HG03439 (cell line): Measurements from ENCODE around the gene EMX2.
"Not testable (repeated sequence)": the region's sequence is repeated elsewhere in the genome, so short reads cannot be mapped to it uniquely, and the experiment has no call there.

ENCODE experiments used
- ATAC-seq: cut with Tn5 transposase; IDR thresholded peaks from one replicate; pipeline ENCODE4 v1.9.1; 2021; ENCODE audit warnings: mild to moderate bottlenecking, moderate library complexity; ENCODE audit not compliant: unreplicated experiment

The EMX2 gene

GRCh38 chr10:117542706-117543224 lies at the start of gene EMX2:
Gene EMX2, plus strand, starts transcription at chr10:117542746. Its CDS starts 522 bp downstream, at chr10:117543268.
- no peak for ATAC-seq

- ATAC-seq, result no peak
Measured at GRCh38 chr10:117496031-117496430, 46.5 kb upstream of the EMX2 start.

GRCh38 chr10:117496616-117497028 lies 45.9 kb upstream of the EMX2 start:
- peak; percentile 86 for ATAC-seq

GRCh38 chr10:117497736-117498135 lies 44.8 kb upstream of the EMX2 start:
- no peak for ATAC-seq

GRCh38 chr10:117499248-117500105 lies 43.1 kb upstream of the EMX2 start:
- no peak for ATAC-seq

DNA sequence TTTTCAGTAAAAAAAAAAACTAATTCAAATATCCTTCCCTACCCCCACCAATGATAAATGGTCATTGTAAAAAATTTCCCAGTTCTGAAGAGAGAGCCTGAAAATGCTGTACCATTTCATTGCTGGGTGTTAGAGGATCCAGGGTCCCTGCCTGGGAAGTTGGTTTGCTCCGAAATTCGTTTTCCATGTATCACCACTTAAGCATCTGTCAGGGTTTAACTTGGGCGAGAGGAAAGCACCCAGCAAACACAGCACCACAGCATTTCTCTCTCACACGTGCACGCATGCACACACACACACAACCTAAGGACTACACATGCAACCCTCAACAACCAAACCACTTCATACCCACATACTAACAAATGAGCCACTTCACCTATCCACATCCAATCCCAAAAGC lies 42.1 kb upstream of the EMX2 start:
- no peak for ATAC-seq

GRCh38 chr10:117501460-117502035 lies 41.0 kb upstream of the EMX2 start:
- ATAC-seq, result no peak

GRCh38 chr10:117502421-117503243 lies 39.9 kb upstream of the EMX2 start:
- ATAC-seq, result no peak

DNA sequence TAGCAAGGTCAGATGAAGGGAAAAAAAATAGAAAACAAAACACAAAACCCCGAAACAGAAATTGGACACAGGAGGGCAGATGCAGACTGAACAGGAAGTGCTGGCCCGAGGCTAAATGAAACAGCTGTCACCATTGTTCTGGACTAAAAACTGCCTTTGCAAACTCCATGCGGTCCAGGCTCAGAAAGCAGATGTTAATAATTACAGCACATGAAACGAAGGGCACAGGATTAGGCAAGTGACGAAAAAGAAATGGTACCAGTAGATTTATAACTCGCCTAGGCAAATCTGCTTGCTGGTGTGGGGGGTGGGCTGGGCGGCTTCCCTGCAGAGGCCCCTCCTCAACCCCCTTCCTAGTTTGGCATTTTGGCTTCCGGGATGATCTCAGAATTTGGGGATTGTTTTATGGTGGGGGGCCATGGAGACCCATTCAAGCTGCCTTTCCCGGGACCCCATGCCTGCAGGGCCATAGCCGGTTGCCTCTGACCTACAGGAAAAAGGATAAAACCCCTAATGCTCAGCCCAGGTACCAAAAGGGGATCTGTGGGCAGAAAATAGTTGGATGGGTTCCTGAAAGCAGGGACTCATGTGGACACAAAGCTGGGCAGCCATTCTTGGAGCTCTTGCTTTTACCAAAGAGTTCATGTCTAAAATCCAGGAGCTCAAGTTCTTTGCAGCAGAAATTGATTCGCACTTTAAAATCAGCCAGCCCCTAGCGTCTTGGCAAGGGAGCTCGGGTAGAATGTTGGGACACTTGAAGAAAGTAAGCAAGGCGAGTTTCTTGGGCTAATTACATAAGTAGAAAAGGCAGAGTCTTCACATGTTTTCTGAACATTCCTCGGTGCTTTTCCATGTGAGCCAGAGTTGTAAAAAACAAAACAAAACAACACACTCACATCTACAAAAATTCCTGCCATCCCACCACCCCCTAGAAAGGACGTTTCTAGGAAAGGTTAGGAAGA lies 39.0 kb upstream of the EMX2 start:
- ATAC-seq, result no peak

GRCh38 chr10:117504562-117504961 lies 38.0 kb upstream of the EMX2 start:
- ATAC-seq, result no peak

- ATAC-seq, result not testable (repeated sequence)
Measured at GRCh38 chr10:117507081-117507480, 35.5 kb upstream of the EMX2 start.

DNA sequence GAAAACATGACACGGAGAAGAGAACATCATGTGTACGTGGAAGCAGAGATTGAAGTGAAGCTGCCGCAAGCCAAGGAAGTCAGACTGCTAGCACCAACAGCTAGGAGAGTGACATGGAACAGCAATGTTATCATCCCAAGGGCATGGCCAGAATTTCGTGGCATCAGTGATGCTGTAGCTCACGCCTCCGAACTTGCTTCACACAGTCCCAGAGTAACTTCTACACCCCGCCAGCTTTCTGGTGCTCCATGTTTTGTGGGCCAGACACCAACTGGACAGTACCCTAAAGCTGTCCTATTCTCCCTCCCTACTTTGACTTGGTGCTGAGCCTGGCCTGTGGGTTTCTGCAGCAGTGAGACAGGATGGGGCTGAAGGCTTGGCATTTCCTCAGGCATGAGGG lies 33.0 kb upstream of the EMX2 start:
- no peak for ATAC-seq

DNA sequence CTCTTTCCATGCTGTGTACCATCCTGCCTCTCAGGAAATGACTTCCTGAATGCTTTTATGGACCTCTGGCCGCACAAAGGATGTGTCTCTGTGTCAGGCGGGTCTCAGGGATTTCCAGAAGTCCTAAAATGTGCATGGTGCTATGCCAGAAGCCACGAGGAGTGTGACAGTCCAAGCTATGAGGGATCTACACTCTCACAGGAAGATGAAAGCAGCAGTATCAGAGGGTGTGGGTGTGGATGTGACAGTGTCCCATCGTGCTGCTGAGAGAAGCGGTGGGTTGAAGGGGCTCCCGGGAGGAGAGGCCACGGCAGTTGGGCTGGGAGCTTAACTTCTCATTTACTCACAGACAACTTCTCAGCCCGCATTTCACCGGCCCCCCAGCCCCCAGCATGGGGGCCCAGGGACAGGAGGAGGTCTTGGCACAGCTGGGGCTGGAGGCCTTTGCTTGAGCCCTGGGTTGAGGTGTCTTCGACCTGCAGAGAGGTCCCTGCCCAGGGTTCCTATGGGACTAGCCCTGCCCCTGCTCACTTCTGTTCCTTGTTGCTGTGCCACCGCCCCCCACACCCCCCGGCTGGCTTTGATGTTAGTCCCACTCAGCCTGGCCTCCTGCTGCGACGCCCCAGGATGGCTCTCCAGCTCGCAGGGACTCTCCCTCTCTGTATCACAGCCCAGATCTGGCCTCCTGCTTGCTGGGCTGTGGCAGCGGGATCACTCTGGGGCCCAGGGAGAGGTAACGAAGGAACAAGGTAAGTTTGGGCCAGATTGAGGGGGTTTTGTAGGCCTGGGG lies 30.8 kb upstream of the EMX2 start:
- no peak for ATAC-seq

- ATAC-seq, result no peak
Measured at GRCh38 chr10:117514971-117515370, 27.6 kb upstream of the EMX2 start.

DNA sequence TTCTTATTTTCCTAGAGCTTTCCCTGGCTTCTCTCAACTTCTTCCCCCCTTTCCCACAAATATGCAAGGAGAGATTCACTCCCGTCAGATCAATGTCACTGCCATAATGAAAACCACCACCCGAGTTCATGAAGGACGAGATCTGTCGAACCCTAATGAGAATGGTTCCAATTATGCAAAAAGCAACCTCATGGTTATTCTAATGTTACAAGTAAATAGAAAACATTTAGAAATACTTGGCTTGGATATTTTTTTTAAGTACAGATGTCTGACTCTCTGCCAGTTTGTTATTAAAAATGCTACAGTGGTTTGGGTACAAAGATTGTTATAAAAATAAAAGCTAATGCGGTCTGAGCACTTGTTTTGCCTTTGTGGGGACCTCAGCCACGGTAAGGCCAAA lies 25.9 kb upstream of the EMX2 start:
- ATAC-seq, result no peak

DNA sequence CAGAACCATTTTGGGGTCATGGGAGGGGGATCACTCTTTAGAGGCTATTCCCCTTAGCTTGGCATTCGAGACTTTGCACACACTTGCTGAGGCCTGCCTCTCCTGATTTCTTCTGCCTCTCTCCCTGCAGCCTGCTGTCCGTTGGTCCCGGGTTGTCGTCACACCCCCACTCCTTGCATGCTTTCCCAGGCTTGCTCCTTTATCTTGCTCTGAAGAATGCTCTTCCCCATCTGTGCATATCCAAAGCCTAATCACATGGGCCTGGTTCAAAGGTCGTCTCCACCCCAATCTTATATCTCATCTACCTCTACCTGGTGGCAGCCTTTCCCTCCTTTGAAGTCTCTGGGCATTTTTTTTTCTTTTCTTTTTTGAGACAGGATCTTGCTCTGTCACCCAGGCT lies 24.3 kb upstream of the EMX2 start:
- no peak for ATAC-seq

DNA sequence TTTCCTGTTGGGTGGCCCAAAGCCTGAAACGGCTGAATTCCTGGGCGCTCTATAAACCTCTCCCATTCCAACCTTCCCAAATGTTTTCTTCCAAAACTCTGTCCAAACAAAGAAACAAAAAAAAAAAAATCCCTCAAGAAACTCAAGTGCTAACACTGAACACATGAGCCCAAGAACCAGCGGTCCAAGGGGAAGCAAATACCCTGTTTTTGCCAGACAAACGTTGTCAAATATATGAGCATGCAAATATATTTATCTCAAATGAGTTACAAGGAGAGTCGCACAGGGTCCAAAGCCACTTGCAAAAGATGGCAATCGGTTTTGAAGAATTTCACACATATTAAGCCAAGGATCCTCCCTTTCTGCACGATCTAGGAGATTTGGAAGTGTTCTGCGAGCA lies 23.3 kb upstream of the EMX2 start:
- no peak for ATAC-seq

DNA sequence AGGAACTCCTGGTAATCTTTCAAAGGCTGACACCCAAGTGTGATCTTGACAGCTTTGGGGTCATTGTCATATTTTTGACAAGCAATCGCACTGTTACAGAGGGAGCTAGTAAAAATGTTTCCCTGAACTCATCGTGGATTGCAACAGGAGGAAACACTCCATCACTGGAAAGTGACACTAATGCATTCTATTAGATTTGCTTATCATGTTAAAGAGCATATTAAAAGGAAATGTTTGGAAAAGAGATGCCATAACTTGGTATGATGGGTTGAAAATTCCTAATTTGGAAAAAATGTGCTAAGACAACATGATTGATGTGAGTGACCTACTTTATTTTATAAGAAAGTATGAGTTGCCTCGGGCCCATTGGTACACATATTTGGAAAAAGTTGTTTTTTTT lies 22.7 kb upstream of the EMX2 start:
- ATAC-seq, result no peak

DNA sequence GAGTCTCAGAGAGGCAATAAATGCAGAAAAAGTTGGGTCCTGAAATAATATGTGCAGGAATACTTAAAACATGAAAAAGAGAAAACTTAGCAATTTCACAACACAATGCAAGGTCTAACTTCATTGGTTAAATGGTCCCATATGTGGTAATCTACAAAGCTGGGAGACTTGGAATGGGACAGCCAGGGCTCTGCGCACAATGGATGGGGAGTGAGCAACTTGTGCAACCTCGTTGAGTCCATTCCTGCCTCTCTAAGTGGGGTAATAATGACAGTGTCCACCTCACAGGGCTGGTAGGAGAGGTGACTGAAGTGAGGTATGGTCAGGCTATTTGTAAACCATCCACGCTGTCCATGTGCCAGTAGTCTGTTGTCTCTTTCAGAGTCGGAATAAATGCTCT lies 11.8 kb upstream of the EMX2 start:
- ATAC-seq, result no peak
